Measurements from ENCODE around the gene RBBP7. TPM values are rescaled to one million over a fixed set of nuclear protein-coding genes. Genes with fewer than 3 reads are reported as not detected.

Gene RBBP7
- total RNA-seq, 1 experiment from 2014 or later = 155 TPM

Other genes with a start within 250 kb of the RBBP7 start
- not detected in 2 replicates for gene S100G, start 220.2 kb downstream of the RBBP7 start, total RNA-seq (2014; rRNA removed)
- gene CTPS2, start 157.7 kb downstream of the RBBP7 start, total RNA-seq (2014; rRNA removed) = 16.1 and 25.0 TPM in 2 replicates
- 51.9 and 55.3 TPM in 2 replicates for gene SYAP1, start 150.8 kb downstream of the RBBP7 start, total RNA-seq (2014; rRNA removed)
- gene TXLNG, start 83.9 kb downstream of the RBBP7 start, total RNA-seq (2014; rRNA removed) = 17.1 and 18.9 TPM in 2 replicates
- gene REPS2, start 76.3 kb upstream of the RBBP7 start, total RNA-seq (2014; rRNA removed) = 2.6 and 6.3 TPM in 2 replicates